GM10266 (cell line): Measurements from ENCODE around the gene ARX.

ENCODE experiments used
- DNase-seq: peaks from one replicate; pipeline ENCODE4 v3.0.0; 2012; ENCODE audit errors: extremely low spot score
- CTCF ChIP-seq: IDR thresholded peaks from 2 replicates; pipeline ENCODE4 v1.5.1; 2012; ENCODE audit warnings: mild to moderate bottlenecking, low read depth; ENCODE audit not compliant: control insufficient read depth, insufficient read depth; ENCODE audit errors: missing control alignments

The ARX gene

GRCh38 chrX:24999511-24999910, 16.3 kb downstream of the ARX start:
- DNase-seq: no peak
- TF ChIP-seq CTCF: no peak

- no peak for TF ChIP-seq CTCF
Observed at GRCh38 chrX:24996096-24996709, 19.6 kb downstream of the ARX start.

DNA sequence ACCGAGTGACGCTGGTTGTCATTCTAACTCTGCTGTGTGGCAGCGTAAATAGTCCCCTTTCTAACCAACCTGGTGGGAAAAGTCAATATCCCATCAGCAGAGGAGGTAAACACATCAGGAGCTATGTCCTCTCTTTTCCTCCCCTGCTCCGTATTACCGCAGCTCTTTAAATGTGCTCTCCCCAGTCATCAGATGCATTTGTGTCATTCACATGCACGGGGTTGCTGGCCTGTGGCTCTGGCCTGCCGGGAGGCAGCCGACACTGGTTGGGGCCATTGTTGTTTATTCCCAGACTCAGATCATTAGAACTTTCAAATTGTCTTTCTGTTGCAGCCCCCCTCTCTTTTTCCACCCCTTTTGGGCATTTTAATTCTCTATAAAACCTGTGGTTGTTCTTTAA, 21.9 kb downstream of the ARX start:
- TF ChIP-seq CTCF: no peak
- no peak for DNase-seq

More at GRCh38 chrX:24996096-24996709, 19.6 kb downstream of the ARX start:
- no peak for DNase-seq

GRCh38 chrX:24990535-24990934, 25.2 kb downstream of the ARX start:
- no peak for DNase-seq
- no peak for TF ChIP-seq CTCF

GRCh38 chrX:24988314-24988713, 27.5 kb downstream of the ARX start:
- TF ChIP-seq CTCF: no peak
- DNase-seq: no peak

DNA sequence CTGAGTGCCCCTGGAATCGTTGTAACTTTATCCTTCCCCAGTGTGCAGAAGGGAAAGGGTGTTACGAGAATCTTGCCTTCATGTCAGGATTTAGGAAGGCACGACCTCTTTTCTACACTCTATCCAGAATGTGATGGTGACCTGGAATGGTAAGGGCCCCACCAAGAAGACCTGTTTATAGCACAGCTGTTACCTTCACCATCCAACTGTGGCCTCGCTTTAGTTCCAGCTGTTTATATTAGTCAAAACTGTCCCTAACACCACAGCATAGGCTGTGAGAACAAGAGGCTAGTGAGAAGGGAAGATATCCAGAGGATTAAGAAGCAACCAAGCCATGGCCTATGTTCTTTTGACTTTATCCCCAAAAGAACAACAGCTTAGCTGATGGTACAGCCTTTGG, 28.0 kb downstream of the ARX start:
- no peak for DNase-seq
- TF ChIP-seq CTCF: no peak

DNA sequence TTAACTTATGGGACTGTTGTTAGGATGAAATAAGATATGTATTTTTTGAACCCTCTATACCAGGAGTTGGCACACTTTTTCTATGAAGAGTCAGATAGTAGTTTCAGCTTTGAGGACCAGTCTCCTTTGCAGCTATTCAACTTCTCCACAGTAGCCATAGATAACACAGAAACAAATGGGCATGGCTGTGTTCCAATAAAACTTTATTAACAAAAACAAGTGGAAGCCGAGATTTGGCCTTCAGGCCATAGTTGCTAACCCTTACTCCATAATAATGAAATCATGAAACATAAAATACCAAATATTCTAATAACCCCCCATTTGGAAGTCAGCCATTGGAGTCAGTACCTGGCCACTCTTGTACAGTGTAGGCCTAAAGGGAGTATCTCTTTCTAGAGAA, 30.6 kb downstream of the ARX start:
- no peak for DNase-seq
- TF ChIP-seq CTCF: no peak
